H9 (cell line): ENCODE measurements around the gene TMEM39B. TPM values are rescaled to one million over a fixed set of nuclear protein-coding genes. Genes with fewer than 3 reads are reported as not detected.
A peak's percentile ranks its signal among the peaks of the same experiment; 100 is the strongest.

Source experiments
- DNase-seq: peaks from one replicate; pipeline ENCODE4 v3.0.0-alpha.2; 2017
- H2AFZ ChIP-seq: one replicate; pipeline ENCODE4 v1.6.1; 2013; ENCODE audit warnings: mild to moderate bottlenecking, low read length, control low read depth, moderate library complexity
- H2AK5ac ChIP-seq: 2 replicates; pipeline ENCODE4 v1.6.1; 2013; ENCODE audit warnings: low read length, control low read depth, mixed read lengths; ENCODE audit not compliant: insufficient read length
- H2BK120ac ChIP-seq: one replicate; pipeline ENCODE4 v1.6.1; 2013; ENCODE audit warnings: low read depth, mild to moderate bottlenecking, low read length, control low read depth, inconsistent platforms; ENCODE audit not compliant: poor library complexity, severe bottlenecking
- H2BK12ac ChIP-seq: 2 replicates; pipeline ENCODE4 v1.6.1; 2013; ENCODE audit warnings: low read length, control low read depth, mixed read lengths, low read depth; ENCODE audit not compliant: insufficient read length
- H2BK15ac ChIP-seq: 2 replicates; pipeline ENCODE4 v1.6.1; 2013; ENCODE audit warnings: low read depth, low read length, control low read depth
- H2BK20ac ChIP-seq: one replicate; pipeline ENCODE4 v1.6.1; 2013; ENCODE audit warnings: low read depth, mild to moderate bottlenecking, low read length, control low read depth, inconsistent platforms; ENCODE audit not compliant: poor library complexity, severe bottlenecking
- H2BK5ac ChIP-seq: 2 replicates; pipeline ENCODE4 v1.6.1; 2013; ENCODE audit warnings: low read length, control low read depth, mixed read lengths; ENCODE audit not compliant: insufficient read length
- H3K14ac ChIP-seq: 2 replicates; pipeline ENCODE4 v1.6.1; 2013; ENCODE audit warnings: low read length, control low read depth; ENCODE audit not compliant: insufficient read depth
- H3K18ac ChIP-seq: 2 replicates; pipeline ENCODE4 v1.6.1; 2013; ENCODE audit warnings: low read depth, mild to moderate bottlenecking, mixed read lengths, low read length, control low read depth; ENCODE audit not compliant: insufficient read length
- H3K23ac ChIP-seq: 2 replicates; pipeline ENCODE4 v1.6.1; 2013; ENCODE audit warnings: low read length, control low read depth, mixed read lengths, low read depth; ENCODE audit not compliant: insufficient read length
- H3K23me2 ChIP-seq: 2 replicates; pipeline ENCODE4 v1.6.1; 2013; ENCODE audit warnings: low read depth, mild to moderate bottlenecking, mixed read lengths, low read length, control low read depth; ENCODE audit not compliant: insufficient read length, poor library complexity, severe bottlenecking
- H3K27ac ChIP-seq: 2 replicates; pipeline ENCODE4 v1.5.1; 2013; ENCODE audit warnings: low read length, control low read depth, mixed read lengths, low read depth; ENCODE audit not compliant: insufficient read length
- H3K27me3 ChIP-seq: 2 replicates; pipeline ENCODE4 v1.6.1; 2013; ENCODE audit warnings: low read length, control low read depth, inconsistent platforms; ENCODE audit not compliant: insufficient read depth
- H3K4ac ChIP-seq: 2 replicates; pipeline ENCODE4 v1.6.1; 2013; ENCODE audit warnings: low read depth, mild to moderate bottlenecking, control low read depth, inconsistent platforms, low read length, moderate library complexity
- H3K4me1 ChIP-seq: 2 replicates; pipeline ENCODE4 v1.6.1; 2013; ENCODE audit warnings: low read length, control low read depth, inconsistent platforms; ENCODE audit not compliant: insufficient read depth
- H3K4me2 ChIP-seq: 2 replicates; pipeline ENCODE4 v1.6.1; 2013; ENCODE audit warnings: low read length, control low read depth, mixed read lengths; ENCODE audit not compliant: insufficient read length, insufficient read depth
- H3K56ac ChIP-seq: 2 replicates; pipeline ENCODE4 v1.6.1; 2013; ENCODE audit warnings: low read depth, mild to moderate bottlenecking, mixed read lengths, low read length, control low read depth; ENCODE audit not compliant: insufficient read length
- H3K79me1 ChIP-seq: 2 replicates; pipeline ENCODE4 v1.6.1; 2013; ENCODE audit warnings: low read depth, mild to moderate bottlenecking, moderate library complexity, low read length, control low read depth, inconsistent platforms; ENCODE audit not compliant: insufficient read depth, poor library complexity, severe bottlenecking
- H3K79me2 ChIP-seq: 2 replicates; pipeline ENCODE4 v1.6.1; 2013; ENCODE audit warnings: low read length, control low read depth, inconsistent platforms; ENCODE audit not compliant: insufficient read depth
- H3K9ac ChIP-seq: 2 replicates; pipeline ENCODE4 v1.6.1; 2013; ENCODE audit warnings: low read length, control low read depth, mixed read lengths; ENCODE audit not compliant: insufficient read length; ENCODE audit errors: extremely low read depth
- H3K9me3 ChIP-seq: one replicate; pipeline ENCODE4 v1.6.1; 2013; ENCODE audit warnings: low read depth, low read length, inconsistent platforms; ENCODE audit not compliant: control insufficient read depth
- H3T11ph ChIP-seq: one replicate; pipeline ENCODE4 v1.6.1; 2013; ENCODE audit warnings: mild to moderate bottlenecking, low read length, control low read depth, inconsistent platforms
- H4K20me1 ChIP-seq: one replicate; pipeline ENCODE4 v1.6.1; 2013; ENCODE audit not compliant: control insufficient read depth, insufficient read length, insufficient read depth
- H4K5ac ChIP-seq: 2 replicates; pipeline ENCODE4 v1.6.1; 2013; ENCODE audit warnings: low read depth, mild to moderate bottlenecking, mixed read lengths, low read length, control low read depth; ENCODE audit not compliant: insufficient read length
- H4K8ac ChIP-seq: replicated peaks from 2 replicates; pipeline ENCODE4 v1.6.1; 2013; ENCODE audit warnings: low read length, control low read depth, mixed read lengths, low read depth; ENCODE audit not compliant: insufficient read length
- H4K91ac ChIP-seq: 2 replicates; pipeline ENCODE4 v1.6.1; 2013; ENCODE audit warnings: low read depth, mild to moderate bottlenecking, moderate library complexity, mixed read lengths, low read length, control low read depth; ENCODE audit not compliant: insufficient read length
- H3K27ac Mint-ChIP-seq, 3 experiments: 2 replicates in 2 of 3; 3 replicates in 1 of 3; pipeline ENCODE4 v1.8.0; 2020 to 2021; ENCODE audit warnings: mixed read lengths in 3 of 3, mild to moderate bottlenecking in 1 of 3, moderate library complexity in 1 of 3
- H3K27me3 Mint-ChIP-seq: 2 replicates; pipeline ENCODE4 v1.8.0; 2021; ENCODE audit warnings: low read depth, mild to moderate bottlenecking, moderate library complexity, mixed read lengths
- H3K36me3 Mint-ChIP-seq, 3 experiments: 2 replicates in 2 of 3; 3 replicates in 1 of 3; pipeline ENCODE4 v1.8.0; 2020 to 2021; ENCODE audit warnings: low read depth in 3 of 3, mixed read lengths in 3 of 3; ENCODE audit not compliant: insufficient read depth in 1 of 3
- H3K4me1 Mint-ChIP-seq, 2 experiments: 2 replicates each; pipeline ENCODE4 v1.8.0; 2020; ENCODE audit warnings: mixed read lengths in 2 of 2
- H3K4me3 Mint-ChIP-seq, 2 experiments: 2 replicates in 1 of 2; 3 replicates in 1 of 2; pipeline ENCODE4 v1.8.0; 2020 to 2021; ENCODE audit warnings: mild to moderate bottlenecking in 2 of 2, mixed read lengths in 2 of 2, moderate library complexity in 1 of 2
- H3K9me3 Mint-ChIP-seq, 2 experiments: 2 replicates in 1 of 2; 3 replicates in 1 of 2; pipeline ENCODE4 v1.8.0; 2020; ENCODE audit warnings: mild to moderate bottlenecking in 2 of 2, mixed read lengths in 2 of 2, moderate library complexity in 1 of 2
- WGBS: extraction: QIAGEN DNeasy Blood & Tissue Kit; methylation state at CpG from one replicate; pipeline ENCODE4 v1.1.7; 2013; ENCODE audit warnings: missing lambda C conversion rate, low lambda C conversion rate, mixed read lengths; ENCODE audit not compliant: insufficient read length; ENCODE audit errors: extremely low coverage; 5-methylcytosine and 5-hydroxymethylcytosine counted together
- total RNA-seq: library from RNA; stranded (reverse); gene quantifications from 2 replicates; pipeline ENCODE4 v1.2.1, GENCODE V29; 2021
- TF ChIP-seq, protein P1 (sequence below): fragments of 200-600 bp; sonication (generic); conservative IDR thresholded peaks from 3 replicates; pipeline ENCODE4 v1.8.0; 2021; ENCODE audit warnings: antibody characterized with exemption, mild to moderate bottlenecking

Gene TMEM39B
- total RNA-seq, 1 experiment from 2014 or later, result 27.4 TPM

DNA sequence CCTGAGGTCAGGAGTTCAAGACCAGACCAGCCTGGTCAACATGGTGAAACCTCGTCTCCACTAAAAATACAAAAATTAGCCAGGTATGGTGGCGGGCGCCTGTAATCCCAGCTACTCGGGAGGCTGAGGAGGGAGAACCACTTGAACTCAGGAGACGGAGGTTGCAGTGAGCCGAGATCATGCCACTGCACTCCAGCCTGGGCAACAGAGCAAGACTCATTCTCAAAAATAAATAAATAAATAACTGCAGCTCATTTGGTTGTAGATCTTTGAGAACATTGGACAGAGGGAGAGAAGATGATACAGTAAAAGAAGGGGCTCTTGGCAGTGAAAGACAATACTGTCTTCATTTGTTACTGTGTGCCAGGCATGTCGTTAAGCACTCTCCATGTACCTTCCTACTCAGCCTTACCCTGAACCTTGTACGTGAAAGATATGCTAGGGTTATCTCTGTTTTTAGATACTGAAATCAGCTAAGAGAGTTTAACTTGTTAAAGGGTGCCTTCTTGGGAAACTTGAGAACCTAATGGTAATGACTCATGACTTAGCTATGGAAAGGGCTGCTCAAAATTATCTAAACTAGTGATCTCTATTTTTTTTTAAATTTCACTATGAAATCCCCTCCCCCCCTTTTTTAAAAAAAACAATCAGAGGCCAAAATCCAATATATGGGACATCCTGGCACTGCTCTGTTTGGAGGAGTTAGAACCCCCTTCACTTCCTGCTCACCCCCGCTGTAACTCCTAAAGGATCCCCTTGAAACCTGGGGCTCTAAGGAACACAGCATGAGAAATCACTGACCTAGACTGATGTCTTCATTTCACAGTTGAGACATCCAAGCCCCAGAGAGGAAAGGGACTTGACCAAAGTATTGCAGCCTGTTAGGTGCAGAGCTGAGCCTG is 28.3 kb downstream of the TMEM39B start:
- Histone ChIP-seq H3K27ac (no peak overlapping the region), H2AFZ (no peak overlapping the region), H3K4ac (no peak overlapping the region), H3K79me1 (no peaks in the 10 kb centered on the region), H3K23ac (no peak overlapping the region), H3K9me3 (no peaks in the 10 kb centered on the region), H3T11ph (no peak overlapping the region), H2AK5ac (no peak overlapping the region), H3K79me2 (no peaks in the 10 kb centered on the region), H3K18ac (no peak overlapping the region), H4K20me1 (no peaks in the 10 kb centered on the region), H2BK15ac (no peak overlapping the region), H2BK120ac (no peak overlapping the region), H3K4me2 (no peak overlapping the region), H3K56ac (no peak overlapping the region), H3K4me1 (no peaks in the 10 kb centered on the region), H3K14ac (no peak overlapping the region), H2BK5ac (no peak overlapping the region), H4K91ac (no peak overlapping the region), H4K8ac (no peak overlapping the region), H2BK20ac (no peak overlapping the region), H3K27me3 (no peaks in the 10 kb centered on the region), H4K5ac (no peak overlapping the region), H3K23me2 (no peaks in the 10 kb centered on the region), H3K9ac (no peak overlapping the region), H2BK12ac (no peak overlapping the region)
- Mint-ChIP-seq H3K9me3 (no peaks in the 10 kb centered on the region), H3K27ac (0 out of 7 replicates have a peak overlapping the region, but pooled peaks of 1 of the 3 experiments have one; percentile 20), H3K4me1 (peaks cover 0 to 6% of the 10 kb centered on the region in 2 experiments; a peak in 1 of 4 replicates), H3K27me3 (no peaks in the 10 kb centered on the region), H3K4me3 (no peak overlapping the region), H3K36me3 (peaks cover 18 to 48% (median 45%) of the 10 kb centered on the region in 3 experiments)
- TF ChIP-seq, protein P1, sequence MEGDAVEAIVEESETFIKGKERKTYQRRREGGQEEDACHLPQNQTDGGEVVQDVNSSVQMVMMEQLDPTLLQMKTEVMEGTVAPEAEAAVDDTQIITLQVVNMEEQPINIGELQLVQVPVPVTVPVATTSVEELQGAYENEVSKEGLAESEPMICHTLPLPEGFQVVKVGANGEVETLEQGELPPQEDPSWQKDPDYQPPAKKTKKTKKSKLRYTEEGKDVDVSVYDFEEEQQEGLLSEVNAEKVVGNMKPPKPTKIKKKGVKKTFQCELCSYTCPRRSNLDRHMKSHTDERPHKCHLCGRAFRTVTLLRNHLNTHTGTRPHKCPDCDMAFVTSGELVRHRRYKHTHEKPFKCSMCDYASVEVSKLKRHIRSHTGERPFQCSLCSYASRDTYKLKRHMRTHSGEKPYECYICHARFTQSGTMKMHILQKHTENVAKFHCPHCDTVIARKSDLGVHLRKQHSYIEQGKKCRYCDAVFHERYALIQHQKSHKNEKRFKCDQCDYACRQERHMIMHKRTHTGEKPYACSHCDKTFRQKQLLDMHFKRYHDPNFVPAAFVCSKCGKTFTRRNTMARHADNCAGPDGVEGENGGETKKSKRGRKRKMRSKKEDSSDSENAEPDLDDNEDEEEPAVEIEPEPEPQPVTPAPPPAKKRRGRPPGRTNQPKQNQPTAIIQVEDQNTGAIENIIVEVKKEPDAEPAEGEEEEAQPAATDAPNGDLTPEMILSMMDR, result no peak
- WGBS, result no CpG with 5 or more reads among the region's 9 CpGs
- no peak for DNase-seq
